ENCODE data around the gene SCN2A.
A peak's percentile ranks its signal among the peaks of the same experiment; 100 is the strongest.
"Not testable (repeated sequence)": the region's sequence is repeated elsewhere in the genome, so short reads cannot be mapped to it uniquely, and the experiment has no call there.

Gene SCN2A

GRCh38 chr2:165390875-165391274, 151.7 kb downstream of the SCN2A start:
- no peak for DNase-seq (ENCODE audit: extremely low spot score)
- POLR2A ChIA-PET: no interaction called here
- TF ChIP-seq CTCF (IDR thresholded peaks at IDR 0.05; ENCODE audit: control extremely low read depth, extremely low read depth, low read depth, missing control alignments): no peak
- CTCF ChIA-PET: interaction anchor here (1.2 to 1.4 kb wide), 2 partner anchors 18 to 213 kb away, joined by 3 to 4 read pairs; no protein-coding TSS in a partner anchor

GRCh38 chr2:165391791-165392190, 152.6 kb downstream of the SCN2A start:
- ChIA-PET CTCF (interaction anchor here (1.2 kb wide), 1 partner anchor 212 kb away, joined by 3 read pairs; no protein-coding TSS in a partner anchor), POLR2A (no interaction called here)
- DNase-seq (ENCODE audit: extremely low spot score): no peak
- no peak for TF ChIP-seq CTCF (IDR thresholded peaks at IDR 0.05; ENCODE audit: control extremely low read depth, extremely low read depth, low read depth, missing control alignments)

GRCh38 chr2:165398603-165399002, 159.4 kb downstream of the SCN2A start:
- POLR2A ChIA-PET; CTCF ChIA-PET; DNase-seq (ENCODE audit: extremely low spot score): not testable (repeated sequence)

GRCh38 chr2:165401285-165401852, 162.2 kb downstream of the SCN2A start:
- TF ChIP-seq CTCF (IDR thresholded peaks at IDR 0.05; ENCODE audit: control extremely low read depth, extremely low read depth, low read depth, missing control alignments): peak; percentile 68
- ChIA-PET CTCF (interaction anchor here (0.7 to 3.1 kb wide), 9 partner anchors 9 to 472 kb away, joined by 3 to 34 read pairs (median 3); no protein-coding TSS in a partner anchor), POLR2A (no interaction called here)
- peak; percentile 20 for DNase-seq (ENCODE audit: extremely low spot score)

GRCh38 chr2:165402162-165402561, 162.9 kb downstream of the SCN2A start:
- DNase-seq (ENCODE audit: extremely low spot score): no peak
- ChIA-PET CTCF (interaction anchor here (0.7 to 3.1 kb wide), 12 partner anchors 8 to 472 kb away, joined by 3 to 34 read pairs (median 3); no protein-coding TSS in a partner anchor), POLR2A (no interaction called here)
- no peak for TF ChIP-seq CTCF (IDR thresholded peaks at IDR 0.05; ENCODE audit: control extremely low read depth, extremely low read depth, low read depth, missing control alignments)

- DNase-seq (ENCODE audit: extremely low spot score): no peak
- ChIA-PET POLR2A (no interaction called here), CTCF (no interaction called here)
- TF ChIP-seq CTCF (IDR thresholded peaks at IDR 0.05; ENCODE audit: control extremely low read depth, extremely low read depth, low read depth, missing control alignments): no peak
Observed at GRCh38 chr2:165406173-165406572, 167.0 kb downstream of the SCN2A start.

- TF ChIP-seq CTCF (IDR thresholded peaks at IDR 0.05; ENCODE audit: control extremely low read depth, extremely low read depth, low read depth, missing control alignments): no peak
- ChIA-PET CTCF (no interaction called here), POLR2A (no interaction called here)
- DNase-seq (ENCODE audit: extremely low spot score): no peak
Observed at GRCh38 chr2:165407466-165407865, 168.3 kb downstream of the SCN2A start.

All from GM10248 (cell line).